Psoas muscle (tissue), 8 donors: ENCODE results near the gene DHX57. TPM values are rescaled to one million over a fixed set of nuclear protein-coding genes. Genes with fewer than 3 reads are reported as not detected.

ENCODE experiments used
- ATAC-seq, 4 donors: fragments of 200-7000 bp; cut with Tn5 transposase; one replicate each; pipeline ENCODE4 v1.9.1; 2020; ENCODE audit warnings: moderate library complexity in 3 of 4, mild to moderate bottlenecking in 2 of 4
- DNase-seq, 2 donors: peaks; one replicate each; pipeline ENCODE4 v3.0.0-alpha.2; 2020
- H3K27ac ChIP-seq: fragments of 200-600 bp; one replicate; pipeline ENCODE4 v1.8.0; 2022
- H3K27me3 ChIP-seq, 3 donors: fragments of 200-600 bp in 1 of 3; one replicate each; pipeline versions ENCODE4 v1.6.1 to v1.8.0; 2013 to 2022; ENCODE audit warnings: low read length in 2 of 3, mild to moderate bottlenecking in 2 of 3, moderate library complexity in 1 of 3; ENCODE audit not compliant: insufficient read depth in 3 of 3
- H3K36me3 ChIP-seq, 2 donors: fragments of 200-600 bp in 1 of 2; one replicate each; pipeline versions ENCODE4 v1.6.1 to v1.8.0; 2013 to 2022; ENCODE audit warnings: low read depth in 1 of 2, mild to moderate bottlenecking in 1 of 2, moderate library complexity in 1 of 2; ENCODE audit not compliant: insufficient read depth in 1 of 2
- H3K4me1 ChIP-seq: fragments of 200-600 bp; one replicate; pipeline ENCODE4 v1.8.0; 2022
- H3K4me3 ChIP-seq: fragments of 200-600 bp; one replicate; pipeline ENCODE4 v1.8.0; 2022; ENCODE audit warnings: mild to moderate bottlenecking
- H3K9me3 ChIP-seq: fragments of 200-600 bp; one replicate; pipeline ENCODE4 v1.8.0; 2022
- CTCF ChIP-seq: fragments of 200-600 bp; IDR thresholded peaks from one replicate; pipeline ENCODE4 v1.8.0; 2022; ENCODE audit warnings: antibody characterized with exemption
- WGBS, 3 donors: extraction: QIAGEN DNeasy Blood & Tissue Kit; methylation state at CpG; one replicate each; pipeline versions ENCODE4 v1.1.6 to v1.1.7; 2013; 5-methylcytosine and 5-hydroxymethylcytosine counted together
- intact Hi-C, 2 donors: fragments of 100-400 bp; cut with DNase I; formaldehyde crosslinking; loops; one replicate each; pipeline versions ENCODE4 v1.11.0 to v1.14.2; 2022
- polyA plus RNA-seq, 3 donors: library from polyadenylated mRNA; stranded (reverse); fragments of 200-250 nt; gene quantifications; one replicate each; pipeline ENCODE4 v1.2.3, GENCODE V29; 2013
- total RNA-seq, 4 donors: library from RNA; stranded (reverse); fragmentation: NEBNext Ultra II Directional in 2 of 4; extraction: Animal tissue kit (Norgen Biotek cat#: 25700) in 2 of 4; gene quantifications; one replicate each; pipeline versions ENCODE4 v1.2.1 to v1.2.4, GENCODE V29; 2021 to 2023
- donor health status: healthy with polysubstance abuse.
- donor health status: DM: no; HTN: no; CAD: no; lungs with moderate emphysema.
- donor health status: Bipolar disorder and iron deficiency.
- donor health status: healthy.
- donor health status: DM: yes; HTN: yes; CAD: no.
- donor health status: DM: no; HTN: no; CAD: no.
- donor health status: DM: no; HTN: no; CAD: no.
- donor health status: DM: yes; HTN: yes; CAD: no.

The DHX57 gene
- total and polyA plus RNA-seq, 7 donors = 7.7 to 15.3 (median 11.6) TPM

- peak; percentile 92 to 94 (median 93) for ATAC-seq
- 0% methylated on average over 67 to 68 of the region's 68 CpGs for WGBS, 3 donors
These were observed 124.7 kb downstream of the DHX57 start, which contains the start of gene SRSF7 for GRCh38 chr2:38750891-38751595. SRSF7 (minus strand) TSS chr2:38751361; CDS start chr2:38751256, 105 bp downstream.

GRCh38 chr2:38750011-38750890, 125.5 kb downstream of the DHX57 start:
- 0 to 1% (median 1%) methylated on average over 59 of the region's 59 CpGs for WGBS, 3 donors
- ATAC-seq (peak; percentile 72 to 80 (median 76)), DNase-seq (peak; percentile 59 to 74)
- peak overlapping the region; percentile 98 for H3K4me3 ChIP-seq
- peaks cover 32% of the 10 kb centered on the region for H3K4me1 ChIP-seq
- intact Hi-C loops = no loop called here
- H3K27ac ChIP-seq = peak overlapping the region; percentile 100
- no peak for TF ChIP-seq CTCF
- no peaks in the 10 kb centered on the region for H3K27me3 ChIP-seq
- H3K36me3 ChIP-seq = peaks cover 9 to 47% of the 10 kb centered on the region in 2 donors
- H3K9me3 ChIP-seq = no peaks in the 10 kb centered on the region

More at GRCh38 chr2:38750891-38751595, 124.7 kb downstream of the DHX57 start, which contains the start of gene SRSF7:
- Histone ChIP-seq H3K27me3 (no peaks in the 10 kb centered on the region), H3K27ac (peak within 1 kb of the TSS; percentile 100), H3K4me3 (peak within 1 kb of the TSS; percentile 98), H3K36me3 (peaks cover 9 to 40% of the 10 kb centered on the region in 2 donors), H3K4me1 (peaks cover 24% of the 10 kb centered on the region), H3K9me3 (no peaks in the 10 kb centered on the region)
- no peak for TF ChIP-seq CTCF
- peak; percentile 96 to 99 for DNase-seq
- intact Hi-C loops = loop anchor here in 1 of 2 donors (1.0 kb wide), 1 partner anchor 149 kb away; the partner anchor contains the start of gene HNRNPLL

- no peak for ATAC-seq
- peaks cover 36% of the 10 kb centered on the region for H3K4me1 ChIP-seq
These were observed 126.6 kb downstream of the DHX57 start for GRCh38 chr2:38748943-38749804.

More at GRCh38 chr2:38748943-38749804, 126.6 kb downstream of the DHX57 start:
- 59 to 67% (median 63%) methylated on average over 26 of the region's 26 CpGs for WGBS, 3 donors
- TF ChIP-seq CTCF = no peak
- no peak for DNase-seq
- H3K27me3 ChIP-seq = no peaks in the 10 kb centered on the region
- no peaks in the 10 kb centered on the region for H3K9me3 ChIP-seq
- intact Hi-C loops = loop anchor here in 1 of 2 donors (10.0 kb wide), 1 partner anchor 374 kb away; the partner anchor contains the start of gene ATL2
- peak overlapping the region; percentile 98 for H3K4me3 ChIP-seq
- H3K36me3 ChIP-seq = peaks cover 12 to 58% of the 10 kb centered on the region in 2 donors
- peak overlapping the region; percentile 100 for H3K27ac ChIP-seq
